ENCODE results near the gene FNDC10.

DNA sequence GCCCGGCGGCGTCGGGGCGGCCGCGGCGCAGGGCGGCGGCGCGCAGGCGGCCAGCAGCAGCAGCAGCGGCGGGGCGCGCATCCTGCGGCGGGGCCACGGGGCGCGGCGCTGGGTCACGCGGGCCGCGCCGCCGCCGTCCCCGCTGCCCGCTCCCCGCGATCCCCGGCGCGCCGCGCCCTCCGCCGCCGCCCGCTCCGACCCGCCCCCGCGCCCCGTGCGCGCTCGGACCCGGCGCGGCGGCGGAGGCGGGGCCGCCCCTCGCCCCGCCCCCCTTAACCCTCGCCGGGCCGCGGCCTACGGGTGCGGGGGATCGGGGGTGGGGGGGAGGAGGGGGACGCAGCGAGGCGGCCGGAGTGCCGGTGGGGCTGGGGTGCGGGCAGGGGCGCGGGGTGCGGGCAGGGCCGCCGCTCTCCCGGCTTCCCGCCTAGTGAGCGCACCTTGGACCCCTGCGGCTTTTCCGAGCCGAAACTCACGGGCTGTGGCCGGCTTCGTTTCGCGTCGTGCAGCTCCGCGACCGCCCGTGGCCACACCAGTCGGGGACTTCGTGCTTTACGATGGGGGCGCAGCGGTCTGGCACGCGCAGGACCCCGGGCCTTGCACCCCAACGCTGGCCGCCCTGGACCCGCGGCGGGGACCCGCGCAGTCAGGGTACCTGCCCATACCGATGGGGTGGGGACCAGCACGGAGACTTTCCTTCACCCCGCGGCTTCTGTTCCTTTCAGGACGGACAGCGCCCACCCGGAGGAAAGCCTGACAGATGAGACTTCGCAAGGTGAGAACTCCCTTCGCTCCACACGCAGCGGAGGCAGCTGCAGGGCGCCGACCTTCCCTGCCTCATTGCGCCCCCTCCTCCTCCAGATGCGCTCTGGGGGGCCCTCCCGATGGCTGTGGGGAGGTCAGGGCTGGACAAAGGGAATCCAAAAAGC lies at the start of gene FNDC10:
- TF ChIP-seq, protein P1, sequence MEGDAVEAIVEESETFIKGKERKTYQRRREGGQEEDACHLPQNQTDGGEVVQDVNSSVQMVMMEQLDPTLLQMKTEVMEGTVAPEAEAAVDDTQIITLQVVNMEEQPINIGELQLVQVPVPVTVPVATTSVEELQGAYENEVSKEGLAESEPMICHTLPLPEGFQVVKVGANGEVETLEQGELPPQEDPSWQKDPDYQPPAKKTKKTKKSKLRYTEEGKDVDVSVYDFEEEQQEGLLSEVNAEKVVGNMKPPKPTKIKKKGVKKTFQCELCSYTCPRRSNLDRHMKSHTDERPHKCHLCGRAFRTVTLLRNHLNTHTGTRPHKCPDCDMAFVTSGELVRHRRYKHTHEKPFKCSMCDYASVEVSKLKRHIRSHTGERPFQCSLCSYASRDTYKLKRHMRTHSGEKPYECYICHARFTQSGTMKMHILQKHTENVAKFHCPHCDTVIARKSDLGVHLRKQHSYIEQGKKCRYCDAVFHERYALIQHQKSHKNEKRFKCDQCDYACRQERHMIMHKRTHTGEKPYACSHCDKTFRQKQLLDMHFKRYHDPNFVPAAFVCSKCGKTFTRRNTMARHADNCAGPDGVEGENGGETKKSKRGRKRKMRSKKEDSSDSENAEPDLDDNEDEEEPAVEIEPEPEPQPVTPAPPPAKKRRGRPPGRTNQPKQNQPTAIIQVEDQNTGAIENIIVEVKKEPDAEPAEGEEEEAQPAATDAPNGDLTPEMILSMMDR (IDR thresholded peaks at IDR 0.05) = no peak
- no peak for TF ChIP-seq POLR2A (IDR thresholded peaks at IDR 0.05)

Data from adrenal gland (tissue), 5 donors.